Measurements from ENCODE around the gene TMEM37.

TMEM37 gene

DNA sequence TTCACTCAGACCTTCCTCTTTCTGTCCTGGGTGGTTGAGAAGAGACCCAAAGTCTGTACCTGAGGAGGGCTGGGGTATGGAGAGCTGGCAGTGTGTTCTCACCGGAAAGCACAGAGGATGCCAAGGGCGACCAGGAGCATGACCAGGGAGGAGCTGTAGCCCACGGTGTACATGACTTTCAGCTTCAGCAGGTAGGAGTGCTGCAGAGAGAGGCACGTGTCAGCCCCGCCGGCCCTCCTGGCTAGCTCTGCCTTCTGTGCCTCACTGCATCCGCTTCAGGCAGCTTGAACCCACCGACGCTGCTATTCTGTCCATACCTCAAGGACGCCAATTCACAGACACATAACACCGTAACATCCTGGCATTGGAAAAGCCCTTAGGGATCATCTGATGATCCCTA is 34.0 kb downstream of the TMEM37 start:
- no peaks in the 10 kb centered on the region for H3K79me2 ChIP-seq (ENCODE audit: insufficient read depth, low read length)
- no peak overlapping the region for H3K27ac ChIP-seq (ENCODE audit: low read length)
- H3K9ac ChIP-seq (ENCODE audit: low read depth, low read length): no peak overlapping the region
- DNase-seq (no peak), ATAC-seq (ENCODE audit: insufficient read depth, low read depth) (no peak)
- peaks cover 3% of the 10 kb centered on the region; the same call in 1 of the 2 replicates for H4K20me1 ChIP-seq (ENCODE audit: insufficient read depth, low read length)
- TF ChIP-seq, protein P1, sequence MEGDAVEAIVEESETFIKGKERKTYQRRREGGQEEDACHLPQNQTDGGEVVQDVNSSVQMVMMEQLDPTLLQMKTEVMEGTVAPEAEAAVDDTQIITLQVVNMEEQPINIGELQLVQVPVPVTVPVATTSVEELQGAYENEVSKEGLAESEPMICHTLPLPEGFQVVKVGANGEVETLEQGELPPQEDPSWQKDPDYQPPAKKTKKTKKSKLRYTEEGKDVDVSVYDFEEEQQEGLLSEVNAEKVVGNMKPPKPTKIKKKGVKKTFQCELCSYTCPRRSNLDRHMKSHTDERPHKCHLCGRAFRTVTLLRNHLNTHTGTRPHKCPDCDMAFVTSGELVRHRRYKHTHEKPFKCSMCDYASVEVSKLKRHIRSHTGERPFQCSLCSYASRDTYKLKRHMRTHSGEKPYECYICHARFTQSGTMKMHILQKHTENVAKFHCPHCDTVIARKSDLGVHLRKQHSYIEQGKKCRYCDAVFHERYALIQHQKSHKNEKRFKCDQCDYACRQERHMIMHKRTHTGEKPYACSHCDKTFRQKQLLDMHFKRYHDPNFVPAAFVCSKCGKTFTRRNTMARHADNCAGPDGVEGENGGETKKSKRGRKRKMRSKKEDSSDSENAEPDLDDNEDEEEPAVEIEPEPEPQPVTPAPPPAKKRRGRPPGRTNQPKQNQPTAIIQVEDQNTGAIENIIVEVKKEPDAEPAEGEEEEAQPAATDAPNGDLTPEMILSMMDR (IDR thresholded peaks at IDR 0.05; ENCODE audit: borderline replicate concordance, extremely low read depth, low read length, poor library complexity, severe bottlenecking): no peak
- no peak for TF ChIP-seq EZH2 (IDR thresholded peaks at IDR 0.05; ENCODE audit: borderline replicate concordance, low read depth, low read length, severe bottlenecking)
- no peak overlapping the region for H3K4me3 ChIP-seq (ENCODE audit: low read depth in 1 of 2, low read length in 2 of 2)
- H3K4me2 ChIP-seq (ENCODE audit: insufficient read depth, low read length): no peak overlapping the region
- no peaks in the 10 kb centered on the region for H3K36me3 ChIP-seq (ENCODE audit: insufficient read depth, low read length)
- no peaks in the 10 kb centered on the region for H3K9me3 ChIP-seq (ENCODE audit: insufficient read depth, low read length, severe bottlenecking)
- H3K4me1 ChIP-seq (ENCODE audit: insufficient read depth, low read length): no peaks in the 10 kb centered on the region
- H3K27me3 ChIP-seq (ENCODE audit: insufficient read depth, low read length, poor library complexity): peaks cover 9% of the 10 kb centered on the region
- H2AFZ ChIP-seq (ENCODE audit: low read depth, low read length): no peak overlapping the region

DNA sequence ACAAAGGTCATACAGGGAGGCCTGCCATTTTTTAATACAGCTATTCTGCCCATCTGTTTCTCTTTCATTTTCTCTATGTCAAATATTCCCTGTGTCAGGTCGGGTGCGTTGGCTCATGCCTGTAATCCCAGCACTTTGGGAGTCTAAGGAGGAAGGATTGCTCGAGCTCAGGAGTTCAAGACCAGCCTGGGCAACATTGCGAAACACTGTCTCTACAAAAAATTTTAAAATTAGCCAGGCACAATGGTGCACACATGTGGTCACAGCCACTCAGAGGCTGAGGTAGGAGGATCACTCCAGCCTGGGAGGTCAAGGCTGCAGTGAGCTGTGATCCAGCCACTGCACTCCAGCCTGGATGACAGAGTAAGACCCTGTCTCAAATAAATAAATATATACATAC is 34.7 kb downstream of the TMEM37 start:
- no peak for DNase-seq
- no peak for TF ChIP-seq EZH2 (IDR thresholded peaks at IDR 0.05; ENCODE audit: borderline replicate concordance, low read depth, low read length, severe bottlenecking)
- TF ChIP-seq, protein P1 (IDR thresholded peaks at IDR 0.05; ENCODE audit: borderline replicate concordance, extremely low read depth, low read length, poor library complexity, severe bottlenecking): no peak
- Histone ChIP-seq H3K9ac (ENCODE audit: low read depth, low read length) (no peak overlapping the region), H3K9me3 (ENCODE audit: insufficient read depth, low read length, severe bottlenecking) (no peaks in the 10 kb centered on the region), H2AFZ (ENCODE audit: low read depth, low read length) (no peak overlapping the region), H3K27ac (ENCODE audit: low read length) (no peak overlapping the region), H3K4me3 (ENCODE audit: low read depth in 1 of 2, low read length in 2 of 2) (no peak overlapping the region), H3K79me2 (ENCODE audit: insufficient read depth, low read length) (no peaks in the 10 kb centered on the region), H3K36me3 (ENCODE audit: insufficient read depth, low read length) (no peaks in the 10 kb centered on the region), H3K4me2 (ENCODE audit: insufficient read depth, low read length) (no peak overlapping the region), H3K4me1 (ENCODE audit: insufficient read depth, low read length) (no peaks in the 10 kb centered on the region), H3K27me3 (ENCODE audit: insufficient read depth, low read length, poor library complexity) (peaks cover 9% of the 10 kb centered on the region), H4K20me1 (ENCODE audit: insufficient read depth, low read length) (peaks cover 3% of the 10 kb centered on the region; the same call in 1 of the 2 replicates)
- ATAC-seq (ENCODE audit: insufficient read depth, low read depth): no peak

DNA sequence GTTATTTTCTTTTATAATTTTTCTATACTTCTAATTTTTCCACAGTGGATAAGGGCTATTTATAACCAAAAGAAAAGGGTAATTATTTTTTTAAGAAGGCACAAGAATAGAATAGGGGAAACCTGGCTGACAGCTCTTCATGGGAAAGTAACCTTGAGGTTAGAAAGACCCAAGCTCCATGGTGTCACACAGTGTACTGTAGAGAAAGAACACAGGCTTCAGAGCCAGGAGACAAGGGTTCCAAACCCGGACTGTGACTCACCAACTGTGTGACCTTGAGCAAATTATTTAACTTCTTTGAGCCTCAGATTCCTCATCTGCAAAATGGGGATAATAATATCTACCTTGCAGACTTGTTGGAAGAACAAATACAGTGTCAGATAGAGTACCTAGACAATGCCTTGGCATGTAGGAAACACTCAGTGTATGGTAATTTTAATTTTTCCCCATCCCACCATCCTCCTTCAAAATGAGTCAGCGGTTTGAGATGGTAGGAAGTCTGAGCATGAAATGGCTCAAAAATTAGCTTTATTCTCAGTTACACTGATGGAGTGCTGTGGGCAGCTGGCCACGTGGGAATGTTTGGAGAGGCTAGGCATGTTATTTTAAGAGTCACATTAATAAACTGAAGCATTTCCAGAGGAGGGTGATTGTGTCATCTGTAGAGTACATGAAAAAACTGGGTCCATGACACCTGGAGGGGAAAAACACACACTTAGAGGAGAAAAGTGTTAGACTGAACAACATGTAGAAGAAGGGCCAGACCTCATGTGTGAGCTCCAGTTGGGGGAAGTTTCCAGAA is 36.7 kb downstream of the TMEM37 start:
- no peak overlapping the region for H2AFZ ChIP-seq (ENCODE audit: low read depth, low read length)
- H3K4me2 ChIP-seq (ENCODE audit: insufficient read depth, low read length): no peak overlapping the region
- H3K79me2 ChIP-seq (ENCODE audit: insufficient read depth, low read length): no peaks in the 10 kb centered on the region
- no peaks in the 10 kb centered on the region for H3K36me3 ChIP-seq (ENCODE audit: insufficient read depth, low read length)
- H3K27me3 ChIP-seq (ENCODE audit: insufficient read depth, low read length, poor library complexity): peaks cover 9% of the 10 kb centered on the region
- H4K20me1 ChIP-seq (ENCODE audit: insufficient read depth, low read length): peaks cover 3% of the 10 kb centered on the region
- no peak for ATAC-seq (ENCODE audit: insufficient read depth, low read depth)
- DNase-seq: no peak
- no peak overlapping the region for H3K4me3 ChIP-seq (ENCODE audit: low read depth in 1 of 2, low read length in 2 of 2)
- TF ChIP-seq, protein P1 (IDR thresholded peaks at IDR 0.05; ENCODE audit: borderline replicate concordance, extremely low read depth, low read length, poor library complexity, severe bottlenecking): no peak
- no peak for TF ChIP-seq EZH2 (IDR thresholded peaks at IDR 0.05; ENCODE audit: borderline replicate concordance, low read depth, low read length, severe bottlenecking)
- no peak overlapping the region for H3K27ac ChIP-seq (ENCODE audit: low read length)
- no peaks in the 10 kb centered on the region for H3K4me1 ChIP-seq (ENCODE audit: insufficient read depth, low read length)
- no peak overlapping the region for H3K9ac ChIP-seq (ENCODE audit: low read depth, low read length)
- H3K9me3 ChIP-seq (ENCODE audit: insufficient read depth, low read length, severe bottlenecking): no peaks in the 10 kb centered on the region

Data from DND-41 (cell line).